Activated naive CD4-positive, alpha-beta T cell treated with Interleukin-2 at 50 U/mL for 16 hours (primary cell): ENCODE results near the gene SLC9A9.

Experiments used
- DNase-seq: peaks from one replicate; pipeline ENCODE4 v3.0.0-alpha.2; 2020

SLC9A9 gene

DNA sequence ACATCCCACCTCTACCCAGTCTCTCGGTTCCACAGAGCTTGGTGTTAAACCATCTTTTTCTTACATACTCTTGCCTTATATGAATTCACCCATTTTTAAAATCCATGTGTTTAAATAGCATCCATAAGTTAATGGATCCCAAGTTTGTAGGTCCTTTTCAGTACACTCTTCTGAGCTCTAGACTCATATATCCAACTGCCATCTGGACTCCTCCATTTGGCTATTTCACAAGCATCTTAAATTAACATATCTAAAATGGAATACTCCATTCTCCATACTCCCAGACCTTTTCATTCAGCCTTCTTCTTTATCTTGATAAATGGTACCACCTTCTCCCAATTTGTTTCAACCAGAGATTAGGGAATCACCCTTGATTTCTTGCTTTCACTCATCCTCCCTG lies 615.3 kb downstream of the SLC9A9 start:
- no peak for DNase-seq

DNA sequence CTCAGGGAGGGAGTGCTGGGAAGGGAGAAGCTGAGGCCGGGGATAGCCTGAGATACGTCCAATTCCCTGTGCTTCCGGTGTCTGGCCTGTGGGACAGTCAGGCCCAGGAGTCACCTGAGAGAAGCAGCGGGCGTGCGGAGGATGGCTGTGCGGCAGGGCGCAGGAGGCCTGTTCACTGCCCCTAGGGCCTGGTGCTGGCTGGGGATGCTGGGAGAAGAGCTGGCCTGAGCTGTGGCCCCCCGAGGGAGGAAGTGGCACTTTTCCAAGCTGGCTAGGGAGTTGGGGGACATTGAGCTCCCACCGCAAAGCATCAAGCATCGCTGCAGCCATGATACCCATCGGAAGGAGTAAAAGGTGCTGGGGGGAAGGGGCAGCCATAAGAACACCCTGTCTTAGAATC lies 619.9 kb downstream of the SLC9A9 start:
- no peak for DNase-seq

- no peak for DNase-seq
Observed at GRCh38 chr3:143226678-143227291, 621.5 kb downstream of the SLC9A9 start.

- DNase-seq, result no peak
Observed at GRCh38 chr3:143224716-143225115, 623.6 kb downstream of the SLC9A9 start.

GRCh38 chr3:143222981-143223380 lies 625.3 kb downstream of the SLC9A9 start:
- DNase-seq, result no peak

DNA sequence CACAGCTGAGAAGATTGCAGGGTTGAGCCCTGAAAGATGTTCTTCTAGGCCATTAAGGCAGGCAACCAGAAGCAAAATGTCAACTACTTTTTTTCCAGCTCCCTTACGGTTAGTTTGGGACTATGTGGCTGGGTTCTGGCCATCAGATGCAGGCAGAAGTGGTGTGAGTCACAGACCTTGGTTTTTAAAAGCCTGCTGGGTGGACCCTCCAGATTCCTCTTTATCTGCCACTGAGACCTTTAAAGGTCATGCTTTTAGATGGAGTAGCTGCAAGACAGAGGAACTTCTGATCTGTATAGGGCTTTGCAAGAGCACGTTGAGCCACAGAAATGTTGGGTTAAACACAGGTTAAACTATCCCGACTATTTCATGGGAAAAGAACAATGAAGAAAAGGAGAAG lies 625.8 kb downstream of the SLC9A9 start:
- DNase-seq, result no peak

- no peak for DNase-seq
Observed at GRCh38 chr3:143221446-143221845, 626.8 kb downstream of the SLC9A9 start.

GRCh38 chr3:143220741-143221140 lies 627.5 kb downstream of the SLC9A9 start:
- DNase-seq, result no peak

DNA sequence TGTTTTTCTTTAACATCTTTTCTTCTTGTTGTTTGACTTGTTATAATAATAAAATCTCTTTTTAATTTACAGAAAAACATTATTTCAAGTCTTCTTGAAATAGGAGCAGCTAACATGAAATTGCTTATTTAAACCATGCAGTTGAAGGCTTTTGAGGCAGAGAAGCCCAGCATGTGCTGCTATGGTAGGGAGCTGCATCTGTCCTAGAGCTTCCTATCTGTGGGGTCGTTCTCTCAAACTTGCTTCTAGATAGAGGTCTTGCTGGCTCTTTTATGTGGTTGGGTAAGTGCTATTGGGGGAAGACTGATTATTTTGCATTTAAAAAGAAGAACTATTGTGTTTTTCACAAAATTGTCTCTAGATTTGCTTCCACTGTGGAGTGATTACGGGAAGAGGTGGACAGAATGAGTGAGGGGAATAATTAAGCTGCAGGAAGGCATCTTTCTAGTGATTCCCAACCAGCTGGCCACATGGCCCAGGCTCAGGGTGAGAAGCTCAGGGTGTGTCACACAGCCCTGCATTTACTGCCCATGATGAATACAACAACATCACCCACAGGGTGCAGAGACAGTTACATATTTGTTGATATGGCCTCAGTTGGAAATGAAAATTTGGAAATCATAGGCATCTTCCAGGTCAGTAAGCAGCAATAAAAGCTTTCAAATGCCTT lies 630.0 kb downstream of the SLC9A9 start:
- no peak for DNase-seq

GRCh38 chr3:143217283-143217682 lies 631.0 kb downstream of the SLC9A9 start:
- DNase-seq, result no peak

GRCh38 chr3:143216709-143217182 lies 631.5 kb downstream of the SLC9A9 start:
- no peak for DNase-seq
